Measurements from ENCODE around the gene SKA3.

The SKA3 gene

DNA sequence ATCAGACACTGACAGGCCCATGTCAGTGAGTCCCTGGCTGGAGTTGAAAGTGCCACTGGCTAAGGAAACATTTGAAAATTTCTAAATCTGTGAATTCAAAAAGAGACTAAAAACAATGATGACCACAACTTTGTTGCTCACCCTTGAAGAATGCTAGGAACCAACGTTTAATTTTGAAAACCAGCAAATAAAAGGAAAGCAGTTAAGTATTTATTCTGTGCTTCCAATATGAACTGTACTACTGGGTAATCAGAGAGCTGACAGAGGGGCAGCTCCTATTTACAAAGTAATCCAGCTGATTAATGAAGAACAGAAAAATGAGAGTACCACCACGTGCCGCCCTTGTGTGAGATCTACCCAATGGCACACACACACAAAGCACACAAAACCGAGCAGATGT is 70.3 kb downstream of the SKA3 start:
- Histone ChIP-seq H3K4me1 (ENCODE audit: insufficient read depth, low read length) (no peaks in the 10 kb centered on the region), H3K4me3 (ENCODE audit: low read length) (no peak overlapping the region), H3K36me3 (ENCODE audit: insufficient read depth, low read depth, low read length) (no peaks in the 10 kb centered on the region), H3K27ac (ENCODE audit: low read length) (no peak overlapping the region), H3K9ac (ENCODE audit: low read depth, low read length) (no peak overlapping the region), H3K27me3 (ENCODE audit: insufficient read depth, low read length) (no peaks in the 10 kb centered on the region), H3K9me3 (ENCODE audit: insufficient read depth, low read depth, low read length) (no peaks in the 10 kb centered on the region)

DNA sequence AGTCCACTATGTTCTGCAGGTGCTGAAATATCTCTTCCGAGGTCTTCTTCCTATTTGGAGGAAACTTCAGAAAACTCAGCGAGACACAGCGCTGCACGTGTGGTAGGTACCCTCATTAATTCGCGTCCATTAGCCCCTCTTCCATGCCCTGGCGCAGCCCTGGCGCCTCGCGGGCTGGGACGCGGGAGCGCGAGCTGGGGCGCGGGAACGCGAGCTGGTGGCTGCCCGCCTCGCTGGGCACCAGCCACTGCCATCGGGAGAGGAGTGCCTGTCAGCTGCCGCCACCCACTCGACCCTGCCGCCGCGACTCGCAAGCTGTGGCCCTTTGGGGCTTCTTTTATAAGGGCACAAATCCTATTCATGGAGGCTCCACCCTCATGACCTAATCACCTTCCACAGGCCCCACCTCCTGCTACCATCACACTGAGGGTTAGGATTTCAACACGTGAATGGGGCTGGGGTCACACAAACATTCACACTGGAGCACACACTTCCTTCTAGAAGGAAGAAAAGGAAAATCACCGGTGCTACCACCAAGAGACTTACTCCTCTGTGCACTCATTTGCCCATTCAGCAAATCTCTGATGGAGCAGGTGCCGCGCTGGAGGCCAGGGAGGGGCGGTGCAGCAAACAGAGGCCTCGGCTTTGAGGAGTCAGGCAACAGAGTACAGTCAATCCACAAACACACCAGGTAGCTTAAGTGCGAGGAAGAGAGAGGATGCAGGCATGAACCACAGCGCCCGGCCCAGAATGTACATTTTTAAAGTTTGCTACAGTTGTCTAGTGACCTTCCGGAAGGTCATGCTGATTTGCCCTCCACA is 71.9 kb downstream of the SKA3 start:
- no peaks in the 10 kb centered on the region for H3K4me1 ChIP-seq (ENCODE audit: insufficient read depth, low read length)
- H3K9ac ChIP-seq (ENCODE audit: low read depth, low read length): no peak overlapping the region
- H3K27me3 ChIP-seq (ENCODE audit: insufficient read depth, low read length): no peaks in the 10 kb centered on the region
- H3K9me3 ChIP-seq (ENCODE audit: insufficient read depth, low read depth, low read length): no peaks in the 10 kb centered on the region
- H3K4me3 ChIP-seq (ENCODE audit: low read length): no peak overlapping the region
- no peaks in the 10 kb centered on the region for H3K36me3 ChIP-seq (ENCODE audit: insufficient read depth, low read depth, low read length)
- H3K27ac ChIP-seq (ENCODE audit: low read length): no peak overlapping the region

Data from iPS-20b (cell line).